DOHH2 (cell line): Measurements from ENCODE around the gene SERPING1.

ENCODE experiments used
- CTCF ChIP-seq: fragments of 200-600 bp; sonication (generic); IDR thresholded peaks from one replicate; pipeline ENCODE4 v1.5.1; 2014; ENCODE audit warnings: antibody characterized with exemption, mild to moderate bottlenecking, low read depth, low read length; ENCODE audit not compliant: poor library complexity, severe bottlenecking
- EZH2phosphoT487 ChIP-seq: fragments of 200-600 bp; sonication (generic); IDR thresholded peaks from 2 replicates; pipeline ENCODE4 v1.6.1; 2017; ENCODE audit warnings: borderline replicate concordance, mild to moderate bottlenecking, antibody characterized with exemption, low read length, moderate library complexity, mixed read lengths

- TF ChIP-seq CTCF (no peak), EZH2phosphoT487 (no peak)
Measured at GRCh38 chr11:57653163-57653562, 55.7 kb downstream of the SERPING1 start.
